Right kidney (tissue), 1 donor: Measurements from ENCODE around the gene HLA-DMB.
A peak's percentile ranks its signal among the peaks of the same experiment; 100 is the strongest.

ENCODE experiments used
- DNase-seq: peaks from one replicate; pipeline ENCODE4 v3.0.0-alpha.2; 2016

HLA-DMB gene

GRCh38 chr6:32922083-32922482 lies 18.7 kb downstream of the HLA-DMB start:
- DNase-seq = no peak

DNA sequence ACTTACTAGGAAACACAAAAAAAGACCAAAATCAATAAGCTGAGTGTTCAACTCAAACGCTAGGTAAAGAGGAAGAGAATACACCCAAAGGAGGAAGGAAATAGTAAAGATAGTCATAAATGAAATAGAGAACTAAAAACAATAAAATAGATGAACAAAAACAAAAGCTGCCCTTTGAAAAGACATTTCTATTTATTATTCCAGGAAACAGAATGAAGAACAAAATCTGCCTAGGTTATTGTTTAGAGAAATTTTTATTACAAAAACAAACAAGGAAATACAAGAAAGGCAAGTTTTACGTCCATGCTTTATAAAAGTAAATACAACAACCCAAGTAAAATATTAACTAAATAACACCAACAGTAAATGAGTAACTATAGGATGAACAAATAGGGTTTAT lies 20.1 kb downstream of the HLA-DMB start:
- no peak for DNase-seq

DNA sequence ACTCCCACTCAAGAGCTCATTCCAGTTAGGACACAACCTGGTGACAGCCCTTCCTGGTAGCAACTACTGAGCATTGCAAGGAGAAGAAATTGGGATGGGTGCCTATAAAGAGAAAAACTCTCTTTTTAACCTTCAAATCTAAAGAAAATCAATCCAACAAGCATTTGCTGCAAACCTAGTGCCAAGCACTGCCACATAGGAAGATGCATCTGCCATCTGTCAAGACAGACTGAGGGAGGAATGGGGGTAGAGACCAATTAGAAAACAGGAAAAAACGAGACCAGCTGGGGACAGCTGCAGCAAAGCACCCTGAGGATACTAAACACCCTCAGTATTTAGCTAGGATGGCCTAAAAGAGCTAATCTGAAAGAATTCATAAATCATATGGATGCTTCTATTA lies 27.9 kb downstream of the HLA-DMB start:
- no peak for DNase-seq

GRCh38 chr6:32908897-32909296 lies 31.9 kb downstream of the HLA-DMB start:
- DNase-seq = no peak

- no peak for DNase-seq
Measured at GRCh38 chr6:32906539-32906938, 34.3 kb downstream of the HLA-DMB start.

DNA sequence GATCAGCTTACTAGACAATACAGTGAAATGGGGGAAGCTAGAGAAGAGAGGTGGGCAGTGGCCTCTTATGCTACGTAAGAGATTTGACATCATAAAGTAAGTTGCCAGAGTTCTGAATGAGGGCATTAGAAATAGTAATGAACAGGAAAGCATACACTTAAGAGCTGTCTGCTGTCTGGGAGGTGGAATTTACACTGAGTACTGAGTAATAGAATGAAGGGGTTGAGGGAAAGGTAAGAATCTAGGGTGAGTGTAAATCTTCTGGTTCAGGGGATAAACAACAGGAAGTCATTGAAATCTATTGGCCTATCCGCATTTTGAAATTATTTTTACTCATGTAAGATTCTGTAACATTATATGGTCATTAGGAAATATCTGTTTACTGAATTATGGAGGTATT lies 35.8 kb downstream of the HLA-DMB start:
- no peak for DNase-seq

DNA sequence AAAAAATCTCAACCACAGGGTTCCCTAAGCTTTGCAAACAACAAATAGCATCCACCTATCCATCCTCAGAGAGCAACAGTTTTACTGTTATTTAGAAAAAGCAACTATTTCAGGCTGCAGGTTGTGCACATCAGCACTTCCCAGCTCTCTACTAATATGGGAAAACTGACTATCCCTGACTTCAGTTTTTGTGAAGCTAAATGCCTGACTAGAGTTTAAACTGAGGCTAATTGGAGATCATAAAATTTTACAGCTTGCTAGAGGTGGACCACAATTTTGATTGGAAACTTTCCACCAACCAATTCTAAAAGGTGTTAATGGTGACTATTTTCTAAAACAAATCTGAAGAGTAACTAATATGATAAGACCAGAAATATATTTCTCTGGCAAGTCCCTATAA lies 36.9 kb downstream of the HLA-DMB start:
- no peak for DNase-seq

DNA sequence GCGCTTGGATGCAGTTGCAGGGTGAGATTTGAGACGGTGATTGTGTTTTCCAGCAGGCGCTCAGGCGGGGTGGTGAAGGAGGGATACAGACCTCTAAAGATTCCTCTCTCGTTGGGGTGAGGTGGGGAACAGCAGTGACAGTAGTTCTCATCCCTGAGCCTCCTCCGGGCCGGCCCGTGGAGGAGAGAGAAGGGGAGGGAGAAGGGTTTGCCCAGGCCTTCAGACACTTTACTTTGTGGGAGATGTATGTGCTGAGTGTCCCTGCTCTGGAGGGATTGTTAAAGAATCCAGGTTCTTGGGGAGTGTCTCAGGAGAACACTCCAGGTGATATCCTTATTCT lies 45.9 kb downstream of the HLA-DMB start:
- DNase-seq = no peak

- DNase-seq = peak; percentile 98
Measured at GRCh38 chr6:32894085-32895005, 46.5 kb downstream of the HLA-DMB start.

DNA sequence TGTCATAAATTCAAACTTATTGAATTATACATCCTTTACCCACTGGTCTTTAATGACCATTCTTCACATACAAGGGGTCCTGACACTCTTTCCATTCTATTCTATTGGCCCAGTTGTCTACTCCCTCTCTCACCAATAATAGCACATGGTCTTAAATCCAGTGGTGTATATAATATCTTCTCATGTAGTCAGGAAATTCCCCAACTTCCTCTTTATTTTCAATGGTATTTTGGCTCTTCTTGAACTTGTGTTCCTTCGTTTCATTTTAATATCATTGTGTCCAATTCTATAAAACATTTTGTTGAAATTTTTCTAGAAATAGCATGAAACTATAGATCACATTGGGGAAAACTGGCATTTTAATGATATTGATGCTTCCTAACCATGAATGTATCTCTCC lies 50.0 kb downstream of the HLA-DMB start:
- DNase-seq = no peak

DNA sequence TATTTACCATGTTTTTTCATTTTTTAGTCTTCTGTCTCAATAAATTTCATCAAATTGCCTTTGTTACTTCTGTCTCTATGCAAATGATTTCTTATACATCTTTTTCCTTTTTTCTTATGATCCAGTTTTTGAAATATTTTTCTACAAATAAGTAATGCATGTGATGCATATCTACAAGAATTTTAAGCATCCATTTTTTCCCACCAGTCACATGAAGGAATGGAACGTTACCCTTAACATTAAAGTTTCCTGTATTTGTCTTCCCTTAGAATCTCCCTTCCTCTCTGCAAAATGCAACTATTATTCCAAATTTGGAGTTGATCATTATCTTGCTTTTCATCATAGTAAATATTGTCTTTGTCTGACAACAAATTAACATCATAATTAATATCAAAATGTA lies 51.3 kb downstream of the HLA-DMB start:
- no peak for DNase-seq

DNA sequence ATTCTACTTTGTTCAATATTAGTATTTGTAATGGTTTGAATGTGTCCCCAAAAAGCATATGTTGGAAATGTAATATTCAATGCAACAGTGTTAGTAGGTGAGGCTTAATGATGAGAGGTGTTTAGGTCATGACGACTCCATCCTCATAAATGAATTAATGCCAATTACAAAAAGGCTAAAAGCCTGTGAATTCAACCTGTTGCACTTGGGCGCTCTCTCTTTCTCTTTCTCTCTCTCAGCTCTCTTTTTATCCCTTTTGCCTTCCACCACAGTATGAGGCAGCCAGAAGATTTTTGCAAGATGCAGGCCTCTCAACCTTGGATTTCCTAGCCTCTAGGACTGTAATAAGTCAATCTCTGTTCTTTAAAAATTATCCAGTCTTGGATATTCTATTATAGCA lies 52.3 kb downstream of the HLA-DMB start:
- no peak for DNase-seq

- no peak for DNase-seq
Measured at GRCh38 chr6:32887616-32888015, 53.2 kb downstream of the HLA-DMB start.

DNA sequence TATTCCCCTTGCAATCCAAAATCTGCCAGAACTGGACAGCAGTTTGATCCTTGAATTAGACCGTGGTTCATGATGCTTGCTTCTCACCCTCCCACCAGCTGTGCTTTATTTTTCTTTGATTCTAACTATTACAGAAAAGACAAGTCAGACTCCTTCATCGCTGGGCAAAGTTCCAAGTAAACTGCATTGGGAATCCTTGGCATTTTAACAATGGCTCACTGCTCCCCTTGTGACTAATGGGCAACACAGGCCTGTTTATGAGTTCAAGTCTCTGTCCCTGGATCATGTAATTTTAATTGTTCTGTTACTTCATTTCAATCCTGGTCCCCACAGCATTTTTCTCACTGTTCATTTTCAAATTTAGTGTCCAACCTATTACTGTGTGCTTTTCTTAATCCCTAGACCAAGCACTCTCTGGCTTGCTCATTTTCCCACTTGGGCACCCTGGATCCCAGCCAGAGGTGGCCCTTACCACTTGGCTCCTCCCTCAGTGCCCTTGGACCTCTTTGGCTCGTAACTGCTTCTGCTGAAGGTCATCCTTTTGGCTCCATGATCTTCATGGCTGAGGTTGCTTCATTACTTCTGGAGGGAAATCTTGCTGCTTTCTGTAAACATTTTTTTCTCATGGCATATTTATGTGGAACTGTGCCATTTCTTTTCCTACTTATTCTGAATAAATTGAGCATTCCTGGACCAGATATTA lies 54.0 kb downstream of the HLA-DMB start:
- no peak for DNase-seq

GRCh38 chr6:32885698-32886286 lies 55.0 kb downstream of the HLA-DMB start:
- DNase-seq = no peak
